Trophoblast cell (in vitro differentiated cells and primary cell): ENCODE data around the gene NDUFB6.

Experiments used
- DNase-seq, 2 donors: peaks; one replicate each; pipeline ENCODE4 v3.0.0-alpha.2; 2016
- H2AFZ ChIP-seq: 2 replicates; pipeline ENCODE4 v1.6.1; 2013; ENCODE audit warnings: low read length, moderate library complexity, mild to moderate bottlenecking; ENCODE audit not compliant: insufficient read depth, poor library complexity
- H2AK5ac ChIP-seq: 2 replicates; pipeline ENCODE4 v1.6.1; 2013; ENCODE audit warnings: mild to moderate bottlenecking, low read length
- H2BK120ac ChIP-seq: 2 replicates; pipeline ENCODE4 v1.6.1; 2013; ENCODE audit warnings: low read length, mild to moderate bottlenecking, moderate library complexity; ENCODE audit not compliant: insufficient read depth, poor library complexity
- H2BK12ac ChIP-seq: 2 replicates; pipeline ENCODE4 v1.6.1; 2013; ENCODE audit warnings: mild to moderate bottlenecking, low read length, moderate library complexity
- H2BK5ac ChIP-seq: 2 replicates; pipeline ENCODE4 v1.6.1; 2013; ENCODE audit warnings: low read length, low read depth, moderate library complexity, mild to moderate bottlenecking; ENCODE audit not compliant: poor library complexity
- H3K14ac ChIP-seq: 2 replicates; pipeline ENCODE4 v1.6.1; 2013; ENCODE audit warnings: mild to moderate bottlenecking, low read length
- H3K18ac ChIP-seq: 2 replicates; pipeline ENCODE4 v1.6.1; 2013; ENCODE audit warnings: mild to moderate bottlenecking, low read length
- H3K23ac ChIP-seq: 2 replicates; pipeline ENCODE4 v1.6.1; 2013; ENCODE audit warnings: low read length
- H3K27ac ChIP-seq: 2 replicates; pipeline ENCODE4 v1.5.1; 2013; ENCODE audit warnings: low read depth, mild to moderate bottlenecking, inconsistent platforms, low read length, moderate library complexity
- H3K27me3 ChIP-seq: 2 replicates; pipeline ENCODE4 v1.6.1; 2013; ENCODE audit warnings: inconsistent platforms, mild to moderate bottlenecking, low read length, moderate library complexity; ENCODE audit not compliant: insufficient read depth
- H3K36me3 ChIP-seq, 2 experiments: 1 replicate in 1 of 2; 2 replicates in 1 of 2; pipeline ENCODE4 v1.6.1; 2013; ENCODE audit warnings: low read length in 2 of 2, mild to moderate bottlenecking in 2 of 2, moderate library complexity in 1 of 2; ENCODE audit not compliant: insufficient read depth in 2 of 2, control insufficient read depth in 1 of 2
- H3K4ac ChIP-seq: 2 replicates; pipeline ENCODE4 v1.6.1; 2013; ENCODE audit warnings: low read depth, mild to moderate bottlenecking, low read length, moderate library complexity
- H3K4me1 ChIP-seq, 2 experiments: 1 replicate in 1 of 2; 2 replicates in 1 of 2; pipeline ENCODE4 v1.6.1; 2013; ENCODE audit warnings: low read length in 2 of 2, mild to moderate bottlenecking in 2 of 2, moderate library complexity in 1 of 2; ENCODE audit not compliant: insufficient read depth in 2 of 2, control insufficient read depth in 1 of 2
- H3K4me2 ChIP-seq: 2 replicates; pipeline ENCODE4 v1.6.1; 2013; ENCODE audit warnings: inconsistent platforms, mild to moderate bottlenecking, low read length, moderate library complexity
- H3K4me3 ChIP-seq: 2 replicates; pipeline ENCODE4 v1.5.1; 2013; ENCODE audit warnings: mild to moderate bottlenecking, low read depth, low read length, inconsistent platforms
- H3K79me1 ChIP-seq: one replicate; pipeline ENCODE4 v1.6.1; 2013; ENCODE audit warnings: low read length
- H3K79me2 ChIP-seq: 2 replicates; pipeline ENCODE4 v1.6.1; 2013; ENCODE audit warnings: low read length, mild to moderate bottlenecking; ENCODE audit not compliant: control insufficient read depth, insufficient read depth, poor library complexity
- H3K9ac ChIP-seq: 2 replicates; pipeline ENCODE4 v1.6.1; 2013; ENCODE audit warnings: mild to moderate bottlenecking, low read length
- H3K9me3 ChIP-seq: 2 replicates; pipeline ENCODE4 v1.6.1; 2013; ENCODE audit warnings: low read depth, mild to moderate bottlenecking, control low read depth, inconsistent platforms, low read length; ENCODE audit not compliant: insufficient read depth
- H4K12ac ChIP-seq: 2 replicates; pipeline ENCODE4 v1.6.1; 2013; ENCODE audit warnings: low read depth, mild to moderate bottlenecking, low read length, moderate library complexity
- H4K8ac ChIP-seq: 2 replicates; pipeline ENCODE4 v1.6.1; 2013; ENCODE audit warnings: low read depth, mild to moderate bottlenecking, low read length, moderate library complexity
- H4K91ac ChIP-seq: one replicate; pipeline ENCODE4 v1.6.1; 2013; ENCODE audit warnings: low read depth, mild to moderate bottlenecking, low read length, moderate library complexity
- WGBS: extraction: QIAGEN DNeasy Blood & Tissue Kit; methylation state at CpG from one replicate; pipeline ENCODE4 v1.1.7; 2013; ENCODE audit warnings: missing lambda C conversion rate; ENCODE audit not compliant: insufficient read length, insufficient coverage; ENCODE audit errors: extremely low coverage; 5-methylcytosine and 5-hydroxymethylcytosine counted together

NDUFB6 gene

DNA sequence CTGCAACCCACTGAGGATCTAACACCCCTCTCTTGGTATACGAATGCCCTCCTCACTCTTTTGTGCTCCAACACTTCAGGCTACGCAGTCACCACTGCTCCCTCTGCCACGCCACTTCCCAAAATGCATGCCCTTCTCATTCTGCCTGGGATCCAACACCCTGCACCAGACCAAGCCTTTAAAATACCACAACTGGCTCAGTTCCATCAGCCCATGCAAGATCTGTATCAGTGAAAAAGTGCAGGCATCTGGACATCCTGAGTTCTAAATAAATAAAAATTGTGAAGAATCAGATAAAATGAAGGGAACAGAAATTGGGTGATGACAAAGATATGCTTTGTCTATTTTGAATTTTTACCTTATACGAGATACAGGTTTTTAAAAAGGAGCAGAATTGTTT lies 2.7 kb downstream of the NDUFB6 start:
- Histone ChIP-seq H4K12ac (no peak overlapping the region), H3K27me3 (no peaks in the 10 kb centered on the region), H2BK120ac (no peak overlapping the region), H3K14ac (no peak overlapping the region), H2AFZ (no peak overlapping the region), H3K36me3 (peaks cover 17 to 20% of the 10 kb centered on the region in 2 experiments), H2BK12ac (no peak overlapping the region), H3K79me2 (peaks cover 2% of the 10 kb centered on the region), H2AK5ac (no peak overlapping the region), H4K91ac (no peak overlapping the region), H3K4ac (no peak overlapping the region), H3K9ac (peak overlapping the region; percentile 67), H3K27ac (no peak overlapping the region), H3K18ac (no peak overlapping the region), H4K8ac (no peak overlapping the region), H3K23ac (no peak overlapping the region), H3K9me3 (peaks cover 2% of the 10 kb centered on the region), H2BK5ac (no peak overlapping the region), H3K4me1 (no peaks in the 10 kb centered on the region), H3K79me1 (peaks cover 5% of the 10 kb centered on the region), H3K4me3 (no peak overlapping the region), H3K4me2 (no peak overlapping the region)
- no peak for DNase-seq
- no CpG with 5 or more reads among the region's 4 CpGs for WGBS

DNA sequence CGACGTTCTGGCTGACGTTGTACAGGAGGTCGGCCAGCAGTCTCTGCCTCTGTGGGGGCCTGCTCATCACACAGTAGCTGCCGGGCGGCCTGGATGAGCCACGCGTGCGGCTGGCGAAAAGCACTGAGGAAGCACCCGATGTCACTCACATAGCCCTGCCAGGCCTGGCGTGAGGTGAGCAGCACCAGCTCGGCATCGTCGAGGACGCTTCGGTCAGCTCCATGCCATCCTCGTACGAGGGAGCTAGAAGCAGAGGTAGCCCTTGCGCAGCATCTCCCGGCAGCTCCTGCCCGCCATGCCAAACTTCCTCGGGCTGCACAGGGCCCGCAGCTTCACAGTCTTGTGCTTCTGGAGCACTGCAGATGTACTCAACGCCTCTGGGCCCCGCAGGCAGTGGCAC lies 6.2 kb downstream of the NDUFB6 start:
- no peak overlapping the region for H3K4ac ChIP-seq
- H2BK5ac ChIP-seq, result no peak overlapping the region
- no peaks in the 10 kb centered on the region for H3K79me2 ChIP-seq
- no CpG with 5 or more reads among the region's 26 CpGs for WGBS
- H3K9me3 ChIP-seq, result peaks cover 2% of the 10 kb centered on the region
- H4K12ac ChIP-seq, result no peak overlapping the region
- no peak overlapping the region for H3K9ac ChIP-seq
- no peak overlapping the region for H3K4me3 ChIP-seq
- peaks cover 17 to 22% of the 10 kb centered on the region in 2 experiments for H3K36me3 ChIP-seq
- no peaks in the 10 kb centered on the region for H3K27me3 ChIP-seq
- H3K4me2 ChIP-seq, result no peak overlapping the region
- DNase-seq, result no peak
- no peak overlapping the region for H2BK120ac ChIP-seq
- no peak overlapping the region for H3K14ac ChIP-seq
- H2BK12ac ChIP-seq, result no peak overlapping the region
- no peak overlapping the region for H2AFZ ChIP-seq
- H2AK5ac ChIP-seq, result no peak overlapping the region
- H3K79me1 ChIP-seq, result no peaks in the 10 kb centered on the region
- H4K91ac ChIP-seq, result no peak overlapping the region
- no peak overlapping the region for H3K18ac ChIP-seq
- H3K23ac ChIP-seq, result no peak overlapping the region
- H3K4me1 ChIP-seq, result no peaks in the 10 kb centered on the region
- H3K27ac ChIP-seq, result no peak overlapping the region
- no peak overlapping the region for H4K8ac ChIP-seq

DNA sequence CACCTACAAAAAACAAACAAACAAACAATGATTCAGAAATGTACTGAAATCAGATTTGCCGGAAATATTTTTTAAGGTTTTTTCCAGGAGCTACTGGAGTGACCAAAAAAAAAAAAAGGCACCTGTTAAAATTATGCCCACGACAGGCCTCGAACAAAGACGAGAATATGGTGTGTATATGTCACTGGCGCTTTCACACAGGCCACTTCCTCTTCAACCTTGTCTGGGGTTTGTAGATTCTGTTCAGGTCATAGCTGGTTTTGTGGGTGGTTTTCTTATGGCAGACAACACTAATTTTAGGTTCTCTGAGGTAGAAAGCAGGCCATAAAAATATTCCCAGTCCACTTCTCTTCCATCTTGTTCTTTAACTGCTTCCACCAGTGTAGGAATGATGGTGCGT lies 7.0 kb downstream of the NDUFB6 start:
- H2AK5ac ChIP-seq, result no peak overlapping the region
- no peak overlapping the region for H4K91ac ChIP-seq
- H3K79me2 ChIP-seq, result no peaks in the 10 kb centered on the region
- H3K79me1 ChIP-seq, result no peaks in the 10 kb centered on the region
- H2BK12ac ChIP-seq, result no peak overlapping the region
- H4K12ac ChIP-seq, result no peak overlapping the region
- no peak overlapping the region for H4K8ac ChIP-seq
- H3K4me2 ChIP-seq, result no peak overlapping the region
- H3K9ac ChIP-seq, result no peak overlapping the region
- H2BK5ac ChIP-seq, result no peak overlapping the region
- no peak for DNase-seq
- H3K18ac ChIP-seq, result no peak overlapping the region
- no peaks in the 10 kb centered on the region for H3K4me1 ChIP-seq
- peaks cover 17 to 22% of the 10 kb centered on the region in 2 experiments for H3K36me3 ChIP-seq
- no CpG with 5 or more reads among the region's 6 CpGs for WGBS
- peaks cover 2% of the 10 kb centered on the region for H3K9me3 ChIP-seq
- H3K23ac ChIP-seq, result no peak overlapping the region
- no peak overlapping the region for H3K14ac ChIP-seq
- no peak overlapping the region for H2BK120ac ChIP-seq
- no peak overlapping the region for H3K4ac ChIP-seq
- no peak overlapping the region for H3K27ac ChIP-seq
- no peaks in the 10 kb centered on the region for H3K27me3 ChIP-seq
- no peak overlapping the region for H3K4me3 ChIP-seq
- no peak overlapping the region for H2AFZ ChIP-seq

DNA sequence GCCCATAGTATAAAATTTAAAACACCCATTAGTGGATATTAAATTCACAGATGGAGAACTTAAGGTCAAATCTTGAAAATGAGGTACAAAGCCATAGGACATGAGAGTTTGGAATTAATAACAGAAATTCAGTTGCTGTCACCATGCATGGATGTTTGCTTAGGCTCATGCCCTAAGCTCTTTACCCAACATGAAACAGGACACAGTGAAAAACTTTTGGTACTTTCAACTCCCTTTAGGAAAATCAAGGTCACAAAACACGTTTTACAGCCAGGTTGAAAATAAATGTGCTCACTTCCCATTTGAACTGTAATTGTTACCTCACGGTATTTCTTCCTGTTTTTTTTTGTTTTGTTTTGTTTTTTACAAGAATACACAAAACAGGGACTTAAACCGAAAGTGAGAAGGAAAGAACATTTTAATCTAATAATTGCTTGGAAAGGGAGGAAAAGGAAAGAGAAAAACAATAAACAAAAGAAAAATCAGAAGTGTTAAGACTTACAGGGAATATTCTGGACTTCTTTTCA lies 14.5 kb downstream of the NDUFB6 start:
- Histone ChIP-seq H2AFZ (no peak overlapping the region), H2AK5ac (no peak overlapping the region), H3K36me3 (peaks cover 0 to 4% of the 10 kb centered on the region in 2 experiments), H3K9ac (no peak overlapping the region), H3K79me1 (no peaks in the 10 kb centered on the region), H2BK120ac (no peak overlapping the region), H2BK12ac (no peak overlapping the region), H3K4me1 (no peaks in the 10 kb centered on the region), H4K12ac (no peak overlapping the region), H3K18ac (no peak overlapping the region), H4K8ac (no peak overlapping the region), H2BK5ac (no peak overlapping the region), H3K27me3 (no peaks in the 10 kb centered on the region), H3K4me3 (no peak overlapping the region), H3K4ac (no peak overlapping the region), H3K9me3 (no peaks in the 10 kb centered on the region), H3K27ac (no peak overlapping the region), H4K91ac (no peak overlapping the region), H3K14ac (no peak overlapping the region), H3K79me2 (no peaks in the 10 kb centered on the region), H3K4me2 (no peak overlapping the region), H3K23ac (no peak overlapping the region)
- DNase-seq, result no peak
- WGBS, result no CpG with 5 or more reads among the region's 3 CpGs
